ENCODE data around the gene MRPS35. TPM values are rescaled to one million over a fixed set of nuclear protein-coding genes. Genes with fewer than 3 reads are reported as not detected.
A peak's percentile ranks its signal among the peaks of the same experiment; 100 is the strongest.

Gene MRPS35
- 41.1 and 92.0 TPM in 2 replicates for total RNA-seq (ENCODE audit: low replicate concordance)
- long read RNA-seq, transcript MRPS35-203 (7 exons, 1,715 nt) = minor isoform, 21 of 777 reads
- long read RNA-seq, transcript MRPS35-201 (8 exons, 1,888 nt) = major isoform, 718 of 777 reads
- long read RNA-seq, partial matches to known transcripts = 16 of 777 reads
- long read RNA-seq, other reads (novel, unspliced or antisense) = 21 of 777 reads

DNA sequence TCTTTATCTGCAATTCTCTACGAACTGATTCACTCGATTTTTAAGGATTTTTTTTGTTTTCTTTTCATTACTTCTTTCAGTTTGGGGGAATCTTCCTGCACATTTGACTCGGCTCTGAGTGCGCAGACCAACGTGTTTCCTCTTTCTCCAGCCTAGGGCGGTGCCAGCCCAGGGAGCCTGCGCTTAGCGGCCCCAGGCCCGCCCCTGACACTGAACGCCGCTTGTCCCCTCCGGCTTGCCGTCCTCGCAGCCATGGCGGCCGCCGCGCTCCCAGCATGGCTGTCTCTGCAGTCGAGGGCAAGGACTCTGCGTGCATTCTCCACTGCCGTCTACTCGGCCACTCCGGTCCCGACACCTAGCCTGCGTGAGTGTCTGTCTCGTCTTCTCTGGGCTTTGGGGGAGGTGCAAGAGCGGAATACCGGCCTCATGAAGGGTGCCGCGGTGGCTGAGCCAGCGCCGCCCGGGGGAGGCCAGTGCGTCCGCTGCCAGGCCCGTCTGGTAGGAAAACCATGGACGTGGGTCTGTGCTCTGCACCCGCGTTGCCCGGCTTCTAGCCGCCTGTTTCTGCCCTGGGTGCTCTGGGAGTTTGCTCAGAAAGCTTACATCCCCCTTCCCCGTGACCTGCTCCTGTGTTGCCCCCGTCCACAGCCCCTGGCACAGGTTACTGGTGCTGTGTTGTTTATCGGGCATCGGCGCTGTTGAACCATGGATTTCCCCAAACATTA lies at the start of gene MRPS35:
MRPS35 (plus strand) TSS at position 241 of the 725 bp plus-strand sequence; CDS start at position 253, 12 bp downstream.
- Mint-ChIP-seq H3K9me3 (no peaks in the 10 kb centered on the region), H3K4me3 (peak within 1 kb of the TSS; percentile 96), H3K4me1 (ENCODE audit: unreplicated experiment) (peaks cover 12% of the 10 kb centered on the region), H3K27ac (peak within 1 kb of the TSS; percentile 93), H3K27me3 (peaks cover 7% of the 10 kb centered on the region), H3K36me3 (peaks cover 29% of the 10 kb centered on the region)
- TF ChIP-seq, protein P1, sequence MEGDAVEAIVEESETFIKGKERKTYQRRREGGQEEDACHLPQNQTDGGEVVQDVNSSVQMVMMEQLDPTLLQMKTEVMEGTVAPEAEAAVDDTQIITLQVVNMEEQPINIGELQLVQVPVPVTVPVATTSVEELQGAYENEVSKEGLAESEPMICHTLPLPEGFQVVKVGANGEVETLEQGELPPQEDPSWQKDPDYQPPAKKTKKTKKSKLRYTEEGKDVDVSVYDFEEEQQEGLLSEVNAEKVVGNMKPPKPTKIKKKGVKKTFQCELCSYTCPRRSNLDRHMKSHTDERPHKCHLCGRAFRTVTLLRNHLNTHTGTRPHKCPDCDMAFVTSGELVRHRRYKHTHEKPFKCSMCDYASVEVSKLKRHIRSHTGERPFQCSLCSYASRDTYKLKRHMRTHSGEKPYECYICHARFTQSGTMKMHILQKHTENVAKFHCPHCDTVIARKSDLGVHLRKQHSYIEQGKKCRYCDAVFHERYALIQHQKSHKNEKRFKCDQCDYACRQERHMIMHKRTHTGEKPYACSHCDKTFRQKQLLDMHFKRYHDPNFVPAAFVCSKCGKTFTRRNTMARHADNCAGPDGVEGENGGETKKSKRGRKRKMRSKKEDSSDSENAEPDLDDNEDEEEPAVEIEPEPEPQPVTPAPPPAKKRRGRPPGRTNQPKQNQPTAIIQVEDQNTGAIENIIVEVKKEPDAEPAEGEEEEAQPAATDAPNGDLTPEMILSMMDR (conservative IDR thresholded peaks at IDR 0.05) = no peak
- peak; percentile 91 for DNase-seq (ENCODE audit: extremely low spot score, unreplicated experiment)

DNA sequence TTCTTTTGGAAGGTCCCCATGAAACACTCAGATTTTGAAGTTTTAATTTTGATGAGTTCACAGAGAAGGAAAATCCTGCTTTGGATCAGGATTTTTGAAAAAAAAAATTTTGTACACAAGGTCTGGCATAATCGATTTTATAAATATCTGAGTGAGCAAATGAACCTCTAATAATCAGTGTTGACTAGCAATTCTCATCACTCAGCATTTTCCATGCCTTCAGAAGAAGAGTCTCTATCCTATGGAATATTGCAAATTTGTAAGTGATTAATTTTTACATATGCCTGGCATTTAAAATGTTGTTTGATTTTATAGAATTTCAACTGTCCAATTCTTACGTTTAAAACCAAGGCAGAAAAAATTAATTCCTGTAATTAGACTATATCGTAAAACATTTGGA lies 44.9 kb upstream of the MRPS35 start:
- peaks cover 68% of the 10 kb centered on the region for H3K36me3 Mint-ChIP-seq

DNA sequence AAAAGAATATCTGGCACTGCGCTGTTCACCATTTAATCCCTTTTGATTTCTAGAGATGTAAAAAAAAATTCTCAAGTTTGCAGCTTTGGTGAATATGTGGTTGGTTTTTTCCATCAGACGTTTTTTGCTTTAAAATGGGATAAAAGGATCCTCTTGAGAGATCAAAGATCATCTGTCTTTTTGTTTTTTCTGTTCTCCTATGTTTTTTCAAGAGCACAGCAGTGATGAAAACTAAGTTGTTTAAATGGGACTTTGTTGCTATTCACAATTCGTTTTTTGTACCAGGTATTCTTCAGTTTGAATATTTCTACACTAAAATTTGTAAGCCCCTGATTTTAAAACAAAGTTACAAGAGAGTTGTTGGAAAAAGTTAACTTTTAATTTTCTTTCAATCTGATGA lies 44.1 kb upstream of the MRPS35 start:
- no peak for DNase-seq (ENCODE audit: extremely low spot score, unreplicated experiment)
- H3K9me3 Mint-ChIP-seq = no peaks in the 10 kb centered on the region
- peaks cover 68% of the 10 kb centered on the region for H3K36me3 Mint-ChIP-seq
- H3K27me3 Mint-ChIP-seq = no peaks in the 10 kb centered on the region
- no peak overlapping the region for H3K27ac Mint-ChIP-seq
- TF ChIP-seq, protein P1 (conservative IDR thresholded peaks at IDR 0.05) = no peak
- no peaks in the 10 kb centered on the region for H3K4me1 Mint-ChIP-seq (ENCODE audit: unreplicated experiment)
- H3K4me3 Mint-ChIP-seq = no peak overlapping the region

More for the DNA sequence above, 44.9 kb upstream of the MRPS35 start:
- H3K4me1 Mint-ChIP-seq (ENCODE audit: unreplicated experiment) = no peaks in the 10 kb centered on the region
- TF ChIP-seq, protein P1 (conservative IDR thresholded peaks at IDR 0.05) = no peak
- H3K9me3 Mint-ChIP-seq = no peaks in the 10 kb centered on the region
- no peak overlapping the region for H3K27ac Mint-ChIP-seq
- no peaks in the 10 kb centered on the region for H3K27me3 Mint-ChIP-seq
- DNase-seq (ENCODE audit: extremely low spot score, unreplicated experiment) = no peak
- H3K4me3 Mint-ChIP-seq = no peak overlapping the region

DNA sequence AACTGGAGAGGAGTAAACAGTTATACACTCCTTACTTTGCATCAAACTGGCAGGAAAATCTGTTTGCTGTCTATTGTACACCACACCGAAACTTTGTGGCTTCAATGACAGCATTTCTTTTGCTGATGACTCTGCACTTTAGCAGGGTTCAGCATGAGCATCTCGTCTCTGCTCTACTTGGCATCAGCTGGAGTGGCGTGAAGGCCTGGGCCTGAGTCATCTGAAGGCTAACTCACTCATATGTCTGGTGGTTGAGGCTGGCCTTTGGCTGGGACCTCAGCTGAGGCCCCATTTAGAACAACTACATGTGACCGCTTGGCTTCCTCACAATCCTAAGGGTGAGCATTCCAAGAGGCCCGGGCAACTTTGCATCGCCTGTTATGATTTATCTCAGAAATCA lies 43.1 kb upstream of the MRPS35 start:
- TF ChIP-seq, protein P1 (conservative IDR thresholded peaks at IDR 0.05) = no peak
- Mint-ChIP-seq H3K36me3 (peaks cover 62% of the 10 kb centered on the region), H3K27ac (no peak overlapping the region), H3K4me1 (ENCODE audit: unreplicated experiment) (no peaks in the 10 kb centered on the region), H3K4me3 (no peak overlapping the region), H3K9me3 (no peaks in the 10 kb centered on the region), H3K27me3 (no peaks in the 10 kb centered on the region)
- DNase-seq (ENCODE audit: extremely low spot score, unreplicated experiment) = no peak

DNA sequence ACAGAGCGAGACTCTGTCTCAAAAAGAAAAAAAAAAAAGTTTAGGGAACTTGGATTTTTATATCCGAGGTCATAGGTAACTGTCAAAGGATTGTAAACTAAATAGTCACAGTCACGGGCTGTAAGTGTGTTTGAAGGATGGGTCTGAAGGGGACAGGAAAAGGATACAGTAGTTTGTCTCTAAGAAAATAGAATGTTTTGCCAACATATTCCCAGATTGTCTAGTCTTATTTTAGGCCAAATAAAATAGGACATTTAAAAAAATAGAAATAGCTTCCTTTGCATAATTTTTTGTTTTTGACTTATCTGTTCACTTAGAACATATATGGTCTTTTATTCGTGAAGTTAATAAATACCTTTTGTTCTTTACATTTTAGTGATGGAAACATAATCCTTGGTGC lies 38.6 kb upstream of the MRPS35 start:
- H3K27me3 Mint-ChIP-seq = no peaks in the 10 kb centered on the region
- TF ChIP-seq, protein P1 (conservative IDR thresholded peaks at IDR 0.05) = no peak
- no peak overlapping the region for H3K4me3 Mint-ChIP-seq
- no peak overlapping the region for H3K27ac Mint-ChIP-seq
- H3K36me3 Mint-ChIP-seq = peaks cover 54% of the 10 kb centered on the region
- no peak for DNase-seq (ENCODE audit: extremely low spot score, unreplicated experiment)
- H3K9me3 Mint-ChIP-seq = no peaks in the 10 kb centered on the region
- H3K4me1 Mint-ChIP-seq (ENCODE audit: unreplicated experiment) = no peaks in the 10 kb centered on the region

Measured in type B pancreatic cell (in vitro differentiated cells).